Stomach smooth muscle (tissue), 2 donors: ENCODE measurements around the gene NXPE2.

Experiments used
- H3K27ac ChIP-seq: one replicate; pipeline ENCODE4 v1.7.0; 2013; ENCODE audit warnings: mild to moderate bottlenecking, low read length, inconsistent platforms
- H3K27me3 ChIP-seq, 2 donors: one replicate each; pipeline ENCODE4 v1.7.0; 2013; ENCODE audit warnings: low read length in 2 of 2; ENCODE audit not compliant: insufficient read depth in 2 of 2, control insufficient read depth in 1 of 2
- H3K36me3 ChIP-seq, 2 donors: one replicate each; pipeline ENCODE4 v1.7.0; 2013; ENCODE audit warnings: low read length in 2 of 2; ENCODE audit not compliant: control insufficient read depth in 2 of 2, insufficient read depth in 2 of 2
- H3K4me1 ChIP-seq: one replicate; pipeline ENCODE4 v1.7.0; 2013; ENCODE audit warnings: low read length; ENCODE audit not compliant: control insufficient read depth, insufficient read depth
- H3K4me3 ChIP-seq, 2 donors: one replicate each; pipeline ENCODE4 v1.7.0; 2013; ENCODE audit warnings: low read length in 2 of 2
- H3K9ac ChIP-seq, 2 donors: one replicate each; pipeline ENCODE4 v1.7.0; 2013; ENCODE audit warnings: low read length in 2 of 2, mild to moderate bottlenecking in 1 of 2
- H3K9me3 ChIP-seq, 2 donors: one replicate each; pipeline ENCODE4 v1.7.0; 2013; ENCODE audit warnings: low read length in 2 of 2; ENCODE audit not compliant: control insufficient read depth in 2 of 2
- donor health status: healthy.
- donor health status: Pancreatic carcinoma.

Gene NXPE2

DNA sequence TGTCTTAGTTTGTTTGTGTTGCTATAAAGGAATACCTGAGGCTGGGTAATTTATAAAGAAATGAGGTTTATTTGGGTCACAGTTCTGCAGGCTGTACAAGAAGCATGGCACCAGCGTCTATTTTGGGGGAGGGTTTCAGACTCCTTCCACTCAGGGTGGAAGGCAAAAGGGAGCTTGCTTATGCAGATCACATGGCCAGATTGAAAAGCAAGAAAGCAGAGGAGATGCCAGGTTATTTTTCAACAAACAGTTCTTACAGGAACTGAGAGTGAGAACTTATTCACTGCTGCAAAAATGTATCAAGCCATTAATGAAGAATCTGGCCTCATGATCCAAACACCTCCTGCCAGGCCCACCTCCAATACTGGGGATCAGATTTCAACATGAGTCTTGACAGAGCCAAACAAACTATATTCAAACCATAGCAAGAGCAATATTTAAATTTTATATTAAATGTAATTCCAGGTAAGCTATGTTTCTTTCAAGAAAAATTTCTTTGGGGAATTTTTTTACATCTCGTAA is 66.9 kb downstream of the NXPE2 start:
- Histone ChIP-seq H3K9me3 (no peaks in the 10 kb centered on the region), H3K4me3 (no peak overlapping the region), H3K4me1 (no peaks in the 10 kb centered on the region), H3K36me3 (no peaks in the 10 kb centered on the region), H3K27me3 (no peaks in the 10 kb centered on the region), H3K27ac (no peak overlapping the region), H3K9ac (no peak overlapping the region)

DNA sequence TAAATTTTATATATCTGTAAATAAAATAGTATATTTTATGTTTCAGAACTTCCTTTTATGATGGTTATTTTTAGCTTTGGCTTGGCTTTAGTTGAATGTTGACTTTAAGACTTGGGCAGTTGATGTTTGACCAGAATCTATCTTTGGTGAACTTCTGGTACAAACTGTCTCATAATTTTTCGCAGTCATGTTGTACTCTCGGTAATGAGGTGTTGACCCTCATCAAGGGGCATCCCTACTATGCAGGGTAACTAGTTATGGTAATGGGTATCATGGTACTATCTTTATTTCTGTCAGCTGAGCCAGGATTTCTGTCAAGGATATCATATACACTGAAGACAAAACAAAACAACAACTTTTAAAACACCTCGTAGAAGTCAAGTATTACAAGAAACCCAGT is 67.7 kb downstream of the NXPE2 start:
- Histone ChIP-seq H3K4me3 (no peak overlapping the region), H3K9ac (no peak overlapping the region), H3K27me3 (no peaks in the 10 kb centered on the region), H3K4me1 (no peaks in the 10 kb centered on the region), H3K36me3 (no peaks in the 10 kb centered on the region), H3K9me3 (no peaks in the 10 kb centered on the region), H3K27ac (no peak overlapping the region)
